HCT116 (cell line): Measurements from ENCODE around the gene GALNT7. TPM values are rescaled to one million over a fixed set of nuclear protein-coding genes. Genes with fewer than 3 reads are reported as not detected.

Experiments
- ATAC-seq: fragments of 200-7000 bp; cut with Tn5 transposase; 2 replicates; pipeline ENCODE4 v1.9.1; 2020; ENCODE audit warnings: mild to moderate bottlenecking, moderate library complexity
- BruUV-seq: library from RNA; stranded (reverse); fragments of 400-500 nt; replicated peaks from 2 replicates; lab custom pipeline; 2021; lab: Mats Ljungman, UMichigan
- CTCF ChIA-PET: fragments of 300-600 bp; sonication (Branson Sonifier 250); formaldehyde crosslinking; loops from one replicate; lab custom pipeline; 2021; ENCODE audit warnings: antibody characterized with exemption; lab: Charles Lee
- POLR2A ChIA-PET: fragments of 300-600, 350-600 bp; sonication (Branson Sonifier 250); formaldehyde crosslinking; loops from one replicate; lab custom pipeline; 2021; ENCODE audit warnings: antibody characterized with exemption; lab: Charles Lee
- RAD21 ChIA-PET, 2 experiments: fragments of 300-600 bp; sonication (Branson Sonifier 250); formaldehyde crosslinking; loops; one replicate each; lab custom pipeline; 2023; ENCODE audit warnings: low total read pairs in 2 of 2; ENCODE audit not compliant: uncharacterized antibody in 2 of 2, unreplicated experiment in 2 of 2, low non-redundant PET in 1 of 2; lab: Charles Lee
- DNase-seq: peaks from one replicate; pipeline ENCODE4 v3.0.0-alpha.2; 2010; ENCODE audit warnings: low read depth, low spot score
- H2AFZ ChIP-seq: fragments of 200-600 bp; shearing (Covaris generic), sonication (generic); 2 replicates; pipeline ENCODE4 v1.6.1; 2017; ENCODE audit warnings: low read depth, mixed run types, mixed read lengths, antibody characterized with exemption, low read length; ENCODE audit not compliant: poor library complexity, severe bottlenecking
- H3K27ac ChIP-seq: 2 replicates; pipeline ENCODE4 v1.5.1; 2012; ENCODE audit warnings: low read depth, low read length
- H3K27me3 ChIP-seq: fragments of 200-600 bp; sonication (generic); 2 replicates; pipeline ENCODE4 v1.6.1; 2016; ENCODE audit warnings: mixed run types, low read length, mixed read lengths; ENCODE audit not compliant: insufficient read depth
- H3K36me3 ChIP-seq, 2 experiments: fragments of 200-500 bp in 1 of 2; fragments of 200-600 bp in 1 of 2; sonication (Bioruptor generic) in 1 of 2; sonication (generic) in 1 of 2; 2 replicates each; pipeline versions ENCODE4 v1.5.1 to v1.6.1; 2014 to 2016; ENCODE audit warnings: low read length in 2 of 2, inconsistent platforms in 1 of 2, mixed read lengths in 1 of 2, mixed run types in 1 of 2; ENCODE audit not compliant: insufficient read depth in 2 of 2, control insufficient read depth in 1 of 2
- H3K4me1 ChIP-seq, 2 experiments: fragments of 200-600 bp in 1 of 2; sonication (generic) in 1 of 2; 2 replicates each; pipeline versions ENCODE4 v1.5.1 to v1.6.1; 2012 to 2017; ENCODE audit warnings: low read length in 2 of 2, inconsistent platforms in 1 of 2, mild to moderate bottlenecking in 1 of 2, mixed read lengths in 1 of 2, mixed run types in 1 of 2, moderate library complexity in 1 of 2; ENCODE audit not compliant: insufficient read depth in 2 of 2, control insufficient read depth in 1 of 2
- H3K4me2 ChIP-seq: fragments of 200-600 bp; sonication (generic); 2 replicates; pipeline ENCODE4 v1.6.1; 2017; ENCODE audit warnings: mixed run types, low read length, mixed read lengths
- H3K4me3 ChIP-seq, 2 experiments: fragments of 200-600 bp in 1 of 2; sonication (generic) in 1 of 2; replicated peaks in 1 of 2; 2 replicates each; pipeline ENCODE4 v1.5.1; 2011 to 2016; ENCODE audit warnings: low read length in 2 of 2, control low read depth in 1 of 2, low read depth in 1 of 2, mild to moderate bottlenecking in 1 of 2, mixed read lengths in 1 of 2, mixed run types in 1 of 2
- H3K79me2 ChIP-seq: fragments of 200-600 bp; sonication (generic); 2 replicates; pipeline ENCODE4 v1.6.1; 2017; ENCODE audit warnings: mild to moderate bottlenecking, mixed run types, low read length, moderate library complexity, mixed read lengths; ENCODE audit not compliant: insufficient read depth
- H3K9ac ChIP-seq: fragments of 200-600 bp; sonication (generic); 2 replicates; pipeline ENCODE4 v1.6.1; 2016; ENCODE audit warnings: low read length, mixed read lengths
- H3K9me2 ChIP-seq: fragments of 200-600 bp; sonication (generic), shearing (Covaris generic); 2 replicates; pipeline ENCODE4 v1.6.1; 2017; ENCODE audit warnings: mixed run types, mild to moderate bottlenecking, moderate library complexity; ENCODE audit not compliant: insufficient read depth
- H3K9me3 ChIP-seq, 2 experiments: fragments of 200-500 bp in 1 of 2; fragments of 200-600 bp in 1 of 2; sonication (Bioruptor generic) in 1 of 2; sonication (generic) in 1 of 2; 2 replicates each; pipeline ENCODE4 v1.6.1; 2014 to 2017; ENCODE audit warnings: low read length in 2 of 2, mixed read lengths in 2 of 2, inconsistent platforms in 1 of 2, low read depth in 1 of 2, mild to moderate bottlenecking in 1 of 2, mixed run types in 1 of 2, moderate library complexity in 1 of 2; ENCODE audit not compliant: control insufficient read depth in 1 of 2, insufficient read depth in 1 of 2
- H4K20me1 ChIP-seq: fragments of 200-600 bp; sonication (generic), shearing (Covaris generic); 2 replicates; pipeline ENCODE4 v1.6.1; 2017; ENCODE audit warnings: mixed run types, mild to moderate bottlenecking, moderate library complexity; ENCODE audit not compliant: insufficient read depth
- CTCF ChIP-seq, 3 experiments: fragments of 200-600 bp in 1 of 3; sonication (generic) in 1 of 3; IDR thresholded peaks in 2 of 3; conservative IDR thresholded peaks in 1 of 3; 2 replicates each; pipeline ENCODE4 v1.5.1; 2012 to 2017; ENCODE audit warnings: low read depth in 2 of 3, low read length in 2 of 3, antibody characterized with exemption in 1 of 3, borderline replicate concordance in 1 of 3, control low read depth in 1 of 3, mild to moderate bottlenecking in 1 of 3, mixed read lengths in 1 of 3, mixed run types in 1 of 3, moderate library complexity in 1 of 3; ENCODE audit not compliant: insufficient read depth in 1 of 3
- ELF1 ChIP-seq: IDR thresholded peaks from 2 replicates; pipeline ENCODE4 v1.6.1; 2012; ENCODE audit warnings: low read depth, borderline replicate concordance
- EZH2 ChIP-seq: fragments of 200-600 bp; sonication (generic); IDR thresholded peaks from 2 replicates; pipeline ENCODE4 v1.6.1; 2017; ENCODE audit warnings: antibody characterized with exemption, mixed run types
- FOSL1 ChIP-seq: IDR thresholded peaks from 2 replicates; pipeline ENCODE4 v1.6.1; 2012; ENCODE audit warnings: low read depth
- JUND ChIP-seq: IDR thresholded peaks from 2 replicates; pipeline ENCODE4 v1.6.1; 2012
- POLR2A ChIP-seq: IDR thresholded peaks from 2 replicates; pipeline ENCODE4 v1.7.0; 2011; ENCODE audit warnings: borderline replicate concordance; ENCODE audit not compliant: insufficient read depth, insufficient read length; ENCODE audit errors: extremely low read depth
- RAD21 ChIP-seq: IDR thresholded peaks from 2 replicates; pipeline ENCODE4 v1.6.1; 2012; ENCODE audit warnings: low read depth, mild to moderate bottlenecking
- REST ChIP-seq: IDR thresholded peaks from 2 replicates; pipeline ENCODE4 v1.6.1; 2012; ENCODE audit warnings: low read depth
- ZNF274 ChIP-seq: fragments of 200-500 bp; sonication (Bioruptor generic); IDR thresholded peaks from 2 replicates; pipeline ENCODE4 v1.6.1; 2014; ENCODE audit warnings: mild to moderate bottlenecking, low read depth, low read length, inconsistent platforms
- intact Hi-C: fragments of 100-400 bp; cut with micrococcal nuclease; formaldehyde crosslinking; loops from 2 replicates; pipeline ENCODE4 v1.10.0; 2022
- total RNA-seq: library from RNA; stranded (reverse); gene quantifications from one replicate; pipeline ENCODE4 v1.2.1, GENCODE V29; 2021; ENCODE audit not compliant: unreplicated experiment

GALNT7 gene
- total RNA-seq, 1 experiment from 2014 or later: 21.3 TPM

GRCh38 chr4:173319696-173320095, 151.1 kb downstream of the GALNT7 start (continued):
- no peak for TF ChIP-seq FOSL1

- Histone ChIP-seq H3K9me3 (no peaks in the 10 kb centered on the region), H3K9me2 (no peaks in the 10 kb centered on the region), H3K27ac (no peak overlapping the region), H3K79me2 (0 out of 2 replicates have a peak, but pooled peaks cover under 1% of the 10 kb centered on the region), H3K9ac (no peak overlapping the region), H3K36me3 (peaks cover 8 to 18% of the 10 kb centered on the region in 2 experiments; a peak in 3 of 4 replicates), H3K4me3 (no peak overlapping the region), H3K4me2 (no peak overlapping the region), H2AFZ (no peak overlapping the region), H4K20me1 (no peaks in the 10 kb centered on the region), H3K27me3 (no peaks in the 10 kb centered on the region), H3K4me1 (no peaks in the 10 kb centered on the region)
- RAD21 ChIA-PET: no interaction called here
- DNase-seq (no peak), ATAC-seq (no peak)
- CTCF ChIA-PET: no interaction called here
- TF ChIP-seq JUND (no peak), EZH2 (no peak), CTCF (IDR thresholded peaks at IDR 0.05 in 2 of 3, conservative IDR thresholded peaks at IDR 0.05 in 1 of 3; ENCODE audit: borderline replicate concordance in 1 of 3, insufficient read depth in 1 of 3, low read depth in 2 of 3, low read length in 2 of 3) (no peak), REST (no peak), ZNF274 (no peak), RAD21 (no peak), ELF1 (no peak), POLR2A (no peak)
- no TSS peak for BruUV-seq
- intact Hi-C loops: loop anchor here (10.0 kb wide), 1 partner anchor 990 kb away; no protein-coding TSS in a partner anchor
- POLR2A ChIA-PET: interaction anchor here (1.0 kb wide), 1 partner anchor 9 kb away, joined by 3 read pairs; the partner anchor contains the start of gene HMGB2
Measured at GRCh38 chr4:173325007-173325736, 156.6 kb downstream of the GALNT7 start.
